SK-N-MC (cell line): ENCODE results near the gene JADE3.

ENCODE experiments used
- DNase-seq: peaks from one replicate; pipeline ENCODE4 v3.0.0-alpha.2; 2011; ENCODE audit warnings: low read depth, low spot score
- H3K27ac ChIP-seq: fragments of 200-600 bp; sonication (generic); 2 replicates; pipeline ENCODE4 v1.5.1; 2016; ENCODE audit warnings: mixed run types
- H3K36me3 ChIP-seq: fragments of 200-600 bp; sonication (generic); 2 replicates; pipeline ENCODE4 v1.6.1; 2017; ENCODE audit warnings: antibody characterized with exemption, low read length, mixed read lengths; ENCODE audit not compliant: insufficient read depth
- H3K4me3 ChIP-seq: fragments of 200-600 bp; sonication (generic); 2 replicates; pipeline ENCODE4 v1.5.1; 2016
- H3K9ac ChIP-seq: fragments of 200-600 bp; sonication (generic); 2 replicates; pipeline ENCODE4 v1.8.0; 2017; ENCODE audit warnings: mixed run types, mixed read lengths; ENCODE audit not compliant: insufficient read length
- H3K9me3 ChIP-seq: fragments of 200-600 bp; sonication (generic); 2 replicates; pipeline ENCODE4 v1.6.1; 2017; ENCODE audit warnings: low read depth, mild to moderate bottlenecking, antibody characterized with exemption, low read length, moderate library complexity, mixed read lengths
- EZH2 ChIP-seq: fragments of 200-600 bp; sonication (generic); IDR thresholded peaks from one replicate; pipeline ENCODE4 v1.6.1; 2017; ENCODE audit warnings: antibody characterized with exemption
- FOXP2 ChIP-seq: optimal IDR thresholded peaks from 2 replicates; pipeline ENCODE3; 2011; ENCODE audit warnings: mild to moderate bottlenecking, moderate library complexity; ENCODE audit not compliant: insufficient read depth; ENCODE audit errors: extremely low read length, control extremely low read depth
- POLR2AphosphoS5 ChIP-seq: IDR thresholded peaks from 2 replicates; pipeline ENCODE4 v1.6.1; 2012; ENCODE audit warnings: mild to moderate bottlenecking, low read depth, low read length, borderline replicate concordance

JADE3 gene

DNA sequence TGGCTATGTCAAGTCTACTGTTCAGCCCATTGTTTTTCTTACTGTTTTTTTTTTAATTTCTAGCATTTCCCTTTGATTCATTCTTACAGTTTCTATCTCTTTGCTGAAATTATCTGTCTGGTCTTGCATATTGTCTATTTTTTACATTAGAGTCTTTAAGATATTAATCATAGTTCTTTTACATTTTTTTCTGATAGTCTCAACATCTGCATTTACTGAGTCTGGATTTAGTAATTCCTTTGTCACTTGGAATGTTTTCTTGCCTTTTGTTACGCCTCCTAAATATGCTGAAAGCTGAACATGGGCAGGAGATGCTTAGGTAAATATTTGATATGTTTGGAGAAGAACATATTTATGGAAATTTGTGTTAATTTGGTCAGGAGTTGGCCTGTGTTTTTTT lies 10.4 kb downstream of the JADE3 start:
- DNase-seq = no peak
- TF ChIP-seq POLR2AphosphoS5 = no peak
- TF ChIP-seq FOXP2 = no peak
- no peaks in the 10 kb centered on the region for H3K36me3 ChIP-seq
- H3K4me3 ChIP-seq = no peak overlapping the region
- peaks cover 6% of the 10 kb centered on the region; the same call in 1 of the 2 replicates for H3K9me3 ChIP-seq
- H3K9ac ChIP-seq = no peak overlapping the region
- no peak overlapping the region for H3K27ac ChIP-seq

DNA sequence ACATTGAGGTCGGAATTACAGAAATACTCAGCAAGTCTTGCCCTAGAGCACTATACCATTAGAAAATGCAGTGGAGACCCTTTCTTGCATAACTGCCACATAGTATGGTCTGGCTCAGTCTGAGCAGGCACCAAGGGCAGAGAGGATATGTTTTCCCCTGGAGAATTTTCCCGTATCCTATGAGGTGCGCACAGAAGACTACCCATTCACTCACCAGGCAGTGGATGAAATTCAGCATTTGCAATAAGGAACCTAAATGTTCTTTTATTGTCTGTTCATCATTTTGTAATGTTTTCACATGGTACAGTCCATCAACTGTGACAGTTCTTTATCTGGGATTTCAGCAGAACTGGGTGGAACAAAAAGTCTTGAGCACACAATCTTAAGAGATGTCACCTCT lies 15.5 kb downstream of the JADE3 start:
- Histone ChIP-seq H3K27ac (no peak overlapping the region), H3K36me3 (no peaks in the 10 kb centered on the region), H3K4me3 (no peak overlapping the region), H3K9ac (no peak overlapping the region), H3K9me3 (no peaks in the 10 kb centered on the region; the same call in 1 of the 2 replicates)
- no peak for DNase-seq
- no peak for TF ChIP-seq FOXP2
- TF ChIP-seq POLR2AphosphoS5 = no peak
- TF ChIP-seq EZH2 = no peak

DNA sequence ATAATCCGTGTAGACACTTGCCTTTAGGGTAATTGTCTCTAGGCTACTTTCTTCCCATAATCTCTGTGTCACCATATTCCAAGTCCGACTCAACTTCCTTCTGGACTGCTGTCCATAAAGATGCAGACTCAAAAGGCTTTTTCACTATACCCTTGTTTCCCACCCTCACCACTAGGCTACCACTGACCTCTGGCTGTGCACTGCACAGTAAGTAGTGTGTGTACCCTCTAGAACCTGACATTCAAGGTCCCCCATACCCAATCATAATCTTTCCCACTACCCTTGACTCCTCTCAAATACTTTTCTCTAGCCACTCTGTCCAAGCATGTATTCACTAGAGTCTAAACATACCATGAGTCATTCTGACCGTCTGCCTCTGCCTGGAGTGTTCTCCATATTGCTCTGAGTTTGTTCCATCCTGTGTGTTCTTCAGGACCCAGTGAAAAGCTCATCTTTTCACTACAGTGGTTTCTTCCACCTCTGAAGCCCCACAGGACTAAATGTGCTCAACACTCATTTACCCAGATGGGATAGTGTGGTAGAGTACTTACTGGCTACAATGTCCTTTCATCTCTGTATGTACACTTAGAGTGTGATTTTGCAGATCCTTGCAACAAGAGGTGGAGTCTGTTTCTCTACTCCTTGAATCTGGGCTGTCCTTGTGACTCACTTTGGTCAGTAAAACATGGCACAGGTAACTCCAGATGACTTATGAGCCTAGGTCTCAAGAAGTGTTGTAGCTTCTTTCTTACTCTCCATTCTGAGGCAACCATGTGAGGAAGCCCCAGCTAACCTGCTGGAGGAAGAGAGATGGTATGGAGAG lies 17.4 kb downstream of the JADE3 start:
- no peaks in the 10 kb centered on the region for H3K36me3 ChIP-seq
- TF ChIP-seq EZH2 (no peak), POLR2AphosphoS5 (no peak), FOXP2 (no peak)
- DNase-seq = no peak
- no peak overlapping the region for H3K27ac ChIP-seq
- no peaks in the 10 kb centered on the region for H3K9me3 ChIP-seq
- H3K9ac ChIP-seq = no peak overlapping the region
- H3K4me3 ChIP-seq = no peak overlapping the region

DNA sequence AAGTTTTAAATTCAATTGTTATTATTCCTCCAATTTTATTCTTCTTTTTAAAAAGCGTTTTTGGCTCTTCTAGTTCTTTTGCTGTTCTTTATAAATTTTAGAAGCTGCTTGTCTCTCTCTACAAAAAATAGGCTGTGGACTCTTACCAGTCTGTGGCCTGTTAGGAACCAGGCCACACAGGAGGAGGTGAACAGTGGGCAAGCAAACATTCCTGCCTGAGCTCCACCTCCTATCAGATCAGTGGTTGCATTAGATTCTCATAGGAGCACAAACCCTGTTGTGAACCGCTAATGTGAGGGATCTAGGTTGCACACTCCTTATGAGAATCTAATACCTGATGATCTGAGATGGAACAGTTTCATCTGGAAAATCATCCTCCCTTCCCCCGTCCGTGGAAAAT lies 23.1 kb downstream of the JADE3 start:
- H3K36me3 ChIP-seq = no peaks in the 10 kb centered on the region
- no peak overlapping the region for H3K4me3 ChIP-seq
- TF ChIP-seq EZH2 (no peak), FOXP2 (no peak), POLR2AphosphoS5 (no peak)
- H3K9me3 ChIP-seq = no peaks in the 10 kb centered on the region
- no peak overlapping the region for H3K27ac ChIP-seq
- no peak for DNase-seq
- H3K9ac ChIP-seq = no peak overlapping the region

DNA sequence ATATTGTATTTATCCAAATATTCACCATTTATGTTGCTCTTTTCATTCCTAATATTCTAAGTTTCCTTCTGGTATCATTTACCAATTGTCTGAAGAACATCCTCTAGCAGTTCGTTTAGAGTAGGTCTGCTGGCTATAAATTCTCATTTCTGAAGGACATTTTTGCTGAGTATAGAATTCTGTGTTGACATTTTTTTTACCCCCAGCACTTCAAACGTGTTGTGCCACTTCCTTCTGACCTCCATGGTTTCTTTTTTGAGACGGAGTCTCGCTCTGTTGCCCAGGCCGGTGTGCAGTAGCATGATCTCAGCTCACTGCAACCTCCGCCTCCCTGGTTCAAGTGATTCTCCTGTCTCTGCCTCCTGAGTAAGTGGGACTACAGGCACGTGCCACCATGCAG lies 26.4 kb downstream of the JADE3 start:
- no peak for TF ChIP-seq POLR2AphosphoS5
- TF ChIP-seq EZH2 = no peak
- no peak for TF ChIP-seq FOXP2
- H3K9ac ChIP-seq = no peak overlapping the region
- DNase-seq = no peak

DNA sequence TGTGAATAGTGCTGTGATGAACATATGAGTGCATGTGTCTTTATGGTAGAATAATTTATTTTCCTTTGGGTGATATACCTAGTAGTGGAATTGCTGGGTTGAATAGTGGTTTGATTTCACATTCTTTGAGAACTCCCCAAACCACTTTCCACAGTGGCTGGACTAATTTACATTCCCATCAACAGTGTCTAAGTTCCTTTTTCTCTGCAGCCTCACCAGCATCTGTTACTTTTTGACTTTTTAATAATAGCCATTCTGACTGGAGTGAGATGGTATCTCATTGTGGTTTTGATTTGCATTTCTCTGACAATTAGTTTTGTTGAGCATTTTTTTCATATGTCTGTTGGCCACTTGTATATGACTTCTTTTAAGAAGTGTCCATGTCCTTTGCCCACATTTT lies 29.1 kb downstream of the JADE3 start:
- TF ChIP-seq FOXP2 = no peak
- TF ChIP-seq EZH2 = no peak
- TF ChIP-seq POLR2AphosphoS5 = no peak
- DNase-seq = no peak
- Histone ChIP-seq H3K9ac (no peak overlapping the region), H3K9me3 (no peaks in the 10 kb centered on the region), H3K4me3 (no peak overlapping the region), H3K27ac (no peak overlapping the region), H3K36me3 (no peaks in the 10 kb centered on the region)

More for the DNA sequence above, 26.4 kb downstream of the JADE3 start:
- no peak overlapping the region for H3K4me3 ChIP-seq
- H3K27ac ChIP-seq = no peak overlapping the region
- H3K9me3 ChIP-seq = no peaks in the 10 kb centered on the region
- no peaks in the 10 kb centered on the region for H3K36me3 ChIP-seq

DNA sequence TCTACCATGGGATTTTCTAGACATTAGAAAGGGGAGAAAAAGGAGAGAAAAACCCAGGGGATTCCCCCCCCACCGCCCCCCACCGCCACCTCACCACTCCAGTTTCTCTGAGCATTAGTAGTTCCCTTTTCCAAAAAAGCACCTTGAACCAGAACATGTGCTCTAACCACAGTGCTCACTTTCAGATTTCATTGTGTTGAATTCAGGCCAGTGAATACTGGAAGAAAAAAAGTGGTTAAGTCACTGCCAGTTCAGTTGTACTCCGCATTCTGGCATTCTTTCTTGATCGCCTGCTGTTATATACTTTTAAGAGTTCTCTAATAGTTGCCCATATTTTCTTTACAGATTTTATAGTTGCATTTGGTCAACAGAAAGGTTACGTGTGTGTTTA lies 40.9 kb downstream of the JADE3 start:
- Histone ChIP-seq H3K9ac (no peak overlapping the region), H3K9me3 (no peaks in the 10 kb centered on the region), H3K4me3 (peak overlapping the region; percentile 45; the same call in 1 of the 2 replicates), H3K36me3 (no peaks in the 10 kb centered on the region), H3K27ac (peak overlapping the region; percentile 76; the same call in 1 of the 2 replicates)
- TF ChIP-seq FOXP2 (no peak), EZH2 (no peak), POLR2AphosphoS5 (no peak)
- no peak for DNase-seq

DNA sequence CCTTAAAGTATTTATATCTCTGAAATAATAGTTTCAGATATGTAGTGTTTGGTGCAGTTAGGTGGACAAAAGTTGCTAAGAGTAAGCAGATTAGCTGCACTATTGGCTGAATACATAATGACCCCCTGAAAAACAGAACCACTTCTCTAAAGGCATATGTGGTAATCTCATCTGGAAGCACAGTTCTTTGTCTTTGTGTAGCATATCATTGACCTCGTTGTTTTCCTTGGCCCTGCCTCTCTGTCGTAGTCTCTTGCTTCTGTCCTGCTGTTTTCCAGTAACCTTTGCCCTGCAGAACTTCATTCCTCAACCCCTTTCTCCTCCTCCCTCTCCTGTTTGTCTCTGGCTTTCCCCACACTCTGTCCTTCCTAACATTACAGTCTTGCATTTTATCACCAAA lies 41.4 kb downstream of the JADE3 start:
- Histone ChIP-seq H3K9me3 (no peaks in the 10 kb centered on the region), H3K9ac (peak overlapping the region; percentile 60), H3K4me3 (peak overlapping the region; percentile 45; the same call in 1 of the 2 replicates), H3K36me3 (no peaks in the 10 kb centered on the region), H3K27ac (peak overlapping the region; percentile 76)
- TF ChIP-seq FOXP2 (no peak), EZH2 (no peak), POLR2AphosphoS5 (no peak)
- no peak for DNase-seq
